DMS153 (cell line): ENCODE results near the gene WLS.

Experiments
- DNase-seq: peaks from one replicate; lab custom pipeline; 2025; lab: John Stamatoyannopoulos, UW

Gene WLS

GRCh38 chr1:68227598-68227997, 4.7 kb downstream of the WLS start:
- DNase-seq = no peak

DNA sequence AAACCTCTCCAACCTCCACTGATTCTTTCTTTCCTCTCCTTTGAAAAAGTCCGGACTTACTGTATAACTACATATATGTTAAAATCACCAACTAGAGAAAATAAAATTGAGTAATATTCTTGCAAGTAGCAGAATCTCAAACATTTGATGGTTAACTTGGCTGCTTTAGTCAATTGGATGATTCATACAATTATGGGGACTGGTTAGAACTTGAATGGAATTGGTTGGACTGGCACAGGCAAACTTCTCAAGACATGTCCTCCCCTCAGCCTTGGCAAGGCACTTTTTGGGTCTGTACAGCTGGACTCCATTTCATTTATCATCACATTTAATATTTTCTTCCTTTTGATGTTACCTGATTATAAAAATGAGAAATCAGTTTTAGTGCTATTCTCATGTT, 6.5 kb downstream of the WLS start:
- DNase-seq = no peak

GRCh38 chr1:68223687-68224086, 8.6 kb downstream of the WLS start:
- DNase-seq = no peak

- no peak for DNase-seq
Measured at GRCh38 chr1:68221980-68222373, 10.3 kb downstream of the WLS start.

GRCh38 chr1:68221001-68221979, 11.0 kb downstream of the WLS start:
- no peak for DNase-seq

GRCh38 chr1:68220420-68220819, 11.9 kb downstream of the WLS start:
- no peak for DNase-seq

DNA sequence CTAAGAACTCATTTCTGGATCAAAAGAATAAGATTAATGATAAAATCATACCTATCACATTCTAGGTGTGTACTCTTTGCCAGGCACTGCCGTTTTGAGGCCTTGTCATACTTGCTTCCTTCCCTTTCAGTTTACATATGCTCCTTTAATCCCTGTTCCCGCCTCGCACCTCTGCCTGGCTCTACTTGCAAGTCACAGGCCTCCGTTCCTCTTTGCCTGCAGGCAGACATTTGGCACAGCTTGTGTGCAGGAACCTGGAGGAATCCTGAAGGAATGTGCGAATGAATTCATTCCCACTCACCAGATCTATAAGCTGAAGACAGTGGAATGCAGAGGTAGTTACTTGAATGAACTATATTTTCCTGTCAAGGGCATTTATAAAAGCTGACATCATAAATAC, 13.8 kb downstream of the WLS start:
- no peak for DNase-seq

- DNase-seq = no peak
Measured at GRCh38 chr1:68217618-68218017, 14.7 kb downstream of the WLS start.

DNA sequence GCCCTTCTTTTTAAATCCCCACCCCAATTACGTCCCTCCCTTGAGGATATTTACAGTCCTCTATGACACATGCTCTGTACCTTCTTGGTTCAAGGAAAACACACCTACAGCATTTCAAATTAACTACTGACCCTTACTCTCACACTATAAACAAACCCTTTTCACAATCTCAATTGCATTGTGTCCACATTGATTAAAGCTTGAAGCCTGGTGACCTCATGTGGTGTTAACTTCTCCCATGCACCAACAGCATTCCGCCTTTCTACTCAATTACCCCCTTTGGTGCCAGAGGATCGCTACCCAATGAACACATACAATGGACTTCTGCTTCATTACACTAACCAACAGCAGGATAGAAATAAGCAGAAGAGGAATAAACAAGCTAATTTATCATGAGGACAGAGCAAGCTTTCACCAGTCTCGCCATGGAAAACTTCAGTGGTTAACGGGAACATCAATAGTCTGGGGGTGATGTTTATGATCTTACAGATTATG, 15.2 kb downstream of the WLS start:
- DNase-seq = no peak

- no peak for DNase-seq
Measured at GRCh38 chr1:68216089-68216772, 16.1 kb downstream of the WLS start.

DNA sequence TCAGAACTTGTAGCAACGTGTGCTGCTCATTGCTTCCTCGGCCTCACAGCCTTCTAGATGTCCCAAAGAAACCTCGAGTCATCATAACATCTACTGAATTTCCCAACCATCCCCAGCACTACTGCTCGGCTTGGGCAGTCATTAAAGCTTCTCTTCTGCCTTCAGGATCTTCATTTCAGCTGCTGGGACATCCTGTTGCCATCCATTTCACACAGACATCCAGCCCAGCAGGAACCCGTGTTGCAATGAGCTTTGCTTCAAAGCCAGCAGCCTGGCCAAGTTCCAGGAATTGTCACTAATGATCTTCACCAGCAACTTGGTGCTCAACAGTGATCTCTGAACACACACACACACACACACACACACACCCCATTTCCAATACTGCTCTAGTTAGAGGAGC, 18.5 kb downstream of the WLS start:
- DNase-seq = no peak

- no peak for DNase-seq
Measured at GRCh38 chr1:68211761-68212380, 20.5 kb downstream of the WLS start.

- no peak for DNase-seq
Measured at GRCh38 chr1:68210829-68211228, 21.5 kb downstream of the WLS start.

DNA sequence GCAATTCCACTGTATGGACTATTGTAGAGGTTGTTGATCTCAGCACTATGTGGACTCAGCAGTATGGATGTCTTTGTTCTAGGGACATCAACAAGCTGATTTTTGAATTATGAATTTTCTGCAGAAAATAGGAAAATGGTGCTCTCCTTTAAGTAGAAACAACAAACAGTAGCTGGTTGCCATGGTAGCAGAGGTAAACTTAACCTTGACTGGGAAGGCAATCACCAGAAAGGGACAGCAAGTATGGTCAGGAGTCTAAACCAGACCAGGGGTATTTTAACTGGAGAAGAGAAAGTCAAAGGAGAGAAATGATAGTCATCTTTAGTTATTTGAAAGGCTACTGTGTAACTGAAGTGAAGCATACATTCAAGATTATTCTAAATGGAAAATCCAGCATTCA, 22.3 kb downstream of the WLS start:
- no peak for DNase-seq

DNA sequence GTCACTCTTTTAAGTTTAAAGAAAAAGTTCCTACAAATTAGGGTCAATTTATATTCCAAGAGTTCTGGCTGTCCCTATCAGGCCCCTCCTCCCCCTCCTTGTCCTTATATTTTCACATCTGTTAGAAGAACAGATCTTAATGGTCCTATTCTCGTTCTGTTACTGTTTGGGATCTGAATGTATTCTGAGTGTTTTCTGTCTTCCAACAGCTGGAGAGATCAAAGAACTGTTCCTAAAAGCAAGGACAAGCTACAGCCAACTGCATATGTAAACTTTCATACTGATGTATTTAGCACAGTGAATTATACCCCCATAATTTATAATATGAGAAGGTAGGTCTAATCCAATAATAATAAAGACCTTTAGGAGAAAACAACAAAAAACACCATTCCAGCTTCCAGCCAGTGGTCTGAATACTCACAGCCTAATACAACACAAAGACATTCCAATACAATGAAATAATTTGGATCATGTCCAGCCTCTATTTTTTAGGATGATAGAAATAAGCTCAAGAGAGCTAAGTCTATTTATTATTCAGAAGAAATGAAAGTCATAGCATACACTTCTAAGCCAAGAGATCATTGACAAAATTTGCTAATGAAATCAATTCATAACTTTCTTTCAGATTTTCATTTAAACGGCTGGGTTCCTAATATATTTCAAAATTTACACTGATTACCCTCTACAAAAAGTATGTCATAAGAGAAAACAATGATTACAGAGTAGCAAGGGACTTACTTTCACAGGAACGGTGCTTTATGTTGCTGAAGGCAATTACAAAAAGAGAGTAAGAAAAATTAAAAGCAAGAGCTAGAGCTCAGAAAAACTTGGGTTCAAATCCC, 25.3 kb downstream of the WLS start:
- DNase-seq = no peak

- no peak for DNase-seq
Measured at GRCh38 chr1:68205794-68206358, 26.4 kb downstream of the WLS start.

DNA sequence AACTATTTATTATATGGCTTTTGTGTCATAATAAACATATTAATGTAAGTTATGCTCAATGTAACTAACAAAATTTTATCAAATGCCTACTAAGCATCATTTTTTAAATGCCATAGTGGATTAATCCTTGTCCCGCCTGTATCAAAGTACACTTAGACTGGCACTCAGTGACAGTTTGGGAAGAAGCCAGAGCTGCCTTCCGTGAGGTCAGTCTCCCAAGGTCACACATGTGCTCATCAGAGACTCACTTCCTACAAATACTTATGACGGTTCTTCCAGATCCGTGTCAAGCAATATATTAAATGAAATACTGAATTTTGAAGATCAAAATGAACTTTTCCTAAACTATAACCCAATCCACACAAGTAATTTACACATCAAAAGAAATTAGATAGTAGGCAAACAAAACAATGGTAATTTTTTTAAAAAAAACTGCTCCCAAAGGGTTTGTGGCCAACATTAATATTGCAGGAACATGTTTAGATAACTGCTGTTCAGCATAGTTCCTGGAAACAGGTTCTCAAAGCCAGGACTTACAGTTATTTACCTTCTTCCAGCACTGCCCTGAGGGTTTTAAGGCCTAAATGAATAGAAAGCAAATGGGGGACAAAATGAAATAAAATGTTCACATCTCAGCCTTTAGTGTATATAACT, 27.2 kb downstream of the WLS start:
- DNase-seq = no peak

DNA sequence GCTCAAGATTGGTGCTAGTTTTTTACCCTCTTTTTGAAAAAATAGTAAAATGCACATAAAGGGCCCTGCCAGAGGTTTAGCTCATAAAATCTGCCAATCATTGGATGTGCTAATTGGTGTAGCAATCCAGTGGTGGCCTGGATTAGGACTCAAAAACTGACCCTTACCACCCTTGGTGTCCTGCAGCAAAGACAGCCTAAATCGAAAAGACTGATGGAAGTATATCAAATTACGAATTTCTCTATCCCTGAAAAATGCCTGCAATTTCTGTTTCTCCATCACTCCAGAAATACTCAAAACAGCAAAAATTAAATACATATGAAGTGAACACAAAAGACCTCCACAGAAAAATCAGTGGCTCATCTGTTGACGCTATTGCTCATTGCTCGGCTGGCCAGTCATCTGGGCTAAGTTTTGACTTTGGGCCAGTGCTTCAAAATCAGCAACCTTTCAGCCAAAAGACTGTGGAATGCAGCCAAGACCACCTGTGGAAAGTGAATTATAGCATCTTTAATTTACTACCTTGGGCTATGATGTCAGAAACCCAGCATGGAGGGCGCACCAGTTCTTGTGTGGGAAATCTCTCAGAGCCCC, 30.0 kb downstream of the WLS start:
- DNase-seq = no peak

DNA sequence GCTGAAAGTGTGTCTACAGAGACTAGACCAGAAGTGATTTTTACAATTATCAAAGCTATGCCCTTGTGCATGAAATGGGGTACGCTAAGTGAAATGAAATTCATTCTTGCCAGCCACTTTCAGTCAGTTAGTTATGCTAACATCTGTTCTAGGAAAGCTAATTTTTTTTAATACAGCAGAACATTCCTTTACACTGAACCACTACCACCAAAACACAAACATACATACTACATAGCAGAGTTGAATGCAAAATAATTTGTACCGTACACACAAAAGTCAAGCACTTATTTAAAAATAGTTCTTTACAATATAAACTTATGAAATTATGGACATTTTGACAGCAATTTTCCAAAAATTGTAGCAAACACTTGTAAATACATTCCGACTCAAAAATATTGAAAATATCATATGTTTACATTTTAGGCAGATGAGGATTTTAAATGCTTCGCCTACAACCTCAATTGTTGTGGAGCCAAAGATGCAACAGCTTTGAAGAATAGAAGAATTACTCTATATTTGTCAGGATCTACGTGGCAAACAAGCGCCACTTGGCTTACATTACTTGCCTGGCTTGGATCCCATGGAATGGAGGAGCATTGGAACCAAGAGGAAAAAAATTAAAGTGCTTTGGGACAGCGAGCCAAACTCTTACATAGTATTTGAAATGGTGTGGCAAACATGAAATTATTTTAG, 30.6 kb downstream of the WLS start:
- no peak for DNase-seq

- DNase-seq = no peak
Measured at GRCh38 chr1:68199603-68200002, 32.7 kb downstream of the WLS start.
